IMR-90 (cell line): ENCODE data around the gene ANO1. TPM values are rescaled to one million over a fixed set of nuclear protein-coding genes. Genes with fewer than 3 reads are reported as not detected.

Experiments
- ATAC-seq: fragments of 200-7000 bp; cut with Tn5 transposase; 2 replicates; pipeline ENCODE4 v1.9.1; 2020; ENCODE audit warnings: low read depth, mild to moderate bottlenecking, moderate library complexity
- BruUV-seq: library from RNA; stranded (reverse); fragments of 400-500 nt; replicated peaks from 2 replicates; lab custom pipeline; 2021; lab: Mats Ljungman, UMichigan
- CTCF ChIA-PET: fragments of 300-600 bp; formaldehyde crosslinking; extraction: SDS; loops from one replicate; lab custom pipeline; 2021; ENCODE audit warnings: antibody characterized with exemption; lab: Yijun Ruan, JAX
- POLR2A ChIA-PET: fragments of 300-600 bp; sonication (Branson Sonifier 250); formaldehyde crosslinking; loops from one replicate; lab custom pipeline; 2022; ENCODE audit warnings: antibody characterized with exemption; ENCODE audit not compliant: unreplicated experiment; lab: Charles Lee
- DNase-seq: peaks from one replicate; pipeline ENCODE4 v3.0.0; 2013
- H2AFZ ChIP-seq: replicated peaks from 2 replicates; pipeline ENCODE3; 2013; ENCODE audit warnings: low read length, mild to moderate bottlenecking; ENCODE audit not compliant: poor library complexity
- H2AK5ac ChIP-seq: 2 replicates; pipeline ENCODE4 v1.6.1; 2013; ENCODE audit warnings: low read depth, low read length, inconsistent platforms
- H2AK9ac ChIP-seq: replicated peaks from 2 replicates; pipeline ENCODE3; 2013; ENCODE audit warnings: mild to moderate bottlenecking, low read depth, low read length, moderate library complexity; ENCODE audit not compliant: poor library complexity
- H2BK120ac ChIP-seq: 2 replicates; pipeline ENCODE4 v1.6.1; 2013; ENCODE audit warnings: low read depth, low read length, inconsistent platforms
- H2BK15ac ChIP-seq: 3 replicates; pipeline ENCODE4 v1.6.1; 2013; ENCODE audit warnings: low read depth, low read length, inconsistent platforms
- H2BK20ac ChIP-seq: 2 replicates; pipeline ENCODE4 v1.6.1; 2013; ENCODE audit warnings: low read depth, mild to moderate bottlenecking, inconsistent platforms, low read length, moderate library complexity
- H2BK5ac ChIP-seq: 2 replicates; pipeline ENCODE4 v1.6.1; 2013; ENCODE audit warnings: mild to moderate bottlenecking, low read depth, low read length, inconsistent platforms; ENCODE audit not compliant: poor library complexity, severe bottlenecking
- H3K14ac ChIP-seq: replicated peaks from 2 replicates; pipeline ENCODE4 v1.6.1; 2013; ENCODE audit warnings: low read depth, low read length, inconsistent platforms
- H3K18ac ChIP-seq: 2 replicates; pipeline ENCODE4 v1.6.1; 2013; ENCODE audit warnings: low read depth, low read length, control low read depth
- H3K23ac ChIP-seq: 2 replicates; pipeline ENCODE4 v1.6.1; 2013; ENCODE audit warnings: low read depth, low read length, inconsistent platforms
- H3K27ac ChIP-seq: 2 replicates; pipeline ENCODE4 v1.5.1; 2013; ENCODE audit warnings: mild to moderate bottlenecking, control low read depth, low read length; ENCODE audit not compliant: insufficient read depth
- H3K27me3 ChIP-seq: 2 replicates; pipeline ENCODE4 v1.6.1; 2013; ENCODE audit warnings: low read length; ENCODE audit not compliant: control insufficient read depth, insufficient read depth
- H3K36me3 ChIP-seq: 2 replicates; pipeline ENCODE4 v1.6.1; 2013; ENCODE audit warnings: low read length, mixed read lengths; ENCODE audit not compliant: control insufficient read depth, insufficient read depth
- H3K4ac ChIP-seq: 2 replicates; pipeline ENCODE4 v1.6.1; 2013; ENCODE audit warnings: low read depth, low read length, inconsistent platforms
- H3K4me1 ChIP-seq: 2 replicates; pipeline ENCODE4 v1.6.1; 2013; ENCODE audit warnings: low read length, mixed read lengths; ENCODE audit not compliant: control insufficient read depth, insufficient read depth
- H3K4me2 ChIP-seq: 2 replicates; pipeline ENCODE4 v1.6.1; 2013; ENCODE audit warnings: low read depth, mild to moderate bottlenecking, control low read depth, low read length, moderate library complexity
- H3K4me3 ChIP-seq: 2 replicates; pipeline ENCODE4 v1.5.1; 2013; ENCODE audit warnings: low read depth, mild to moderate bottlenecking, control low read depth, low read length, moderate library complexity; ENCODE audit not compliant: insufficient read depth
- H3K56ac ChIP-seq: 2 replicates; pipeline ENCODE4 v1.6.1; 2013; ENCODE audit warnings: low read length, inconsistent platforms; ENCODE audit not compliant: insufficient read depth; ENCODE audit errors: extremely low read depth
- H3K79me1 ChIP-seq, 2 experiments: 2 replicates each; pipeline ENCODE4 v1.6.1; 2013; ENCODE audit warnings: low read length in 2 of 2, inconsistent platforms in 1 of 2, low read depth in 1 of 2
- H3K9ac ChIP-seq: 2 replicates; pipeline ENCODE4 v1.6.1; 2013; ENCODE audit warnings: low read depth, low read length, control low read depth
- H3K9me1 ChIP-seq: 2 replicates; pipeline ENCODE4 v1.6.1; 2013; ENCODE audit warnings: low read length, inconsistent platforms; ENCODE audit not compliant: insufficient read depth
- H3K9me3 ChIP-seq: 2 replicates; pipeline ENCODE4 v1.6.1; 2013; ENCODE audit warnings: low read length; ENCODE audit not compliant: control insufficient read depth, insufficient read depth
- H4K20me1 ChIP-seq: 2 replicates; pipeline ENCODE4 v1.6.1; 2013; ENCODE audit warnings: low read length, inconsistent platforms; ENCODE audit not compliant: insufficient read depth
- H4K5ac ChIP-seq: 2 replicates; pipeline ENCODE4 v1.6.1; 2013; ENCODE audit warnings: mild to moderate bottlenecking, low read depth, low read length, control low read depth
- H4K8ac ChIP-seq, 2 experiments: 2 replicates each; pipeline ENCODE4 v1.6.1; 2013; ENCODE audit warnings: low read depth in 2 of 2, low read length in 2 of 2, control low read depth in 1 of 2, inconsistent platforms in 1 of 2
- H4K91ac ChIP-seq: 2 replicates; pipeline ENCODE4 v1.6.1; 2013; ENCODE audit warnings: low read depth, low read length, inconsistent platforms; ENCODE audit not compliant: insufficient read depth
- BHLHE40 ChIP-seq: fragments of 150-350 bp; IDR thresholded peaks from 2 replicates; pipeline ENCODE4 v1.6.1; 2016; ENCODE audit warnings: mild to moderate bottlenecking, low read depth, low read length
- CHD1 ChIP-seq: IDR thresholded peaks from 2 replicates; pipeline ENCODE4 v1.6.1; 2012; ENCODE audit warnings: low read depth, low read length, improper control_type of control experiment
- MAZ ChIP-seq: IDR thresholded peaks from 2 replicates; pipeline ENCODE4 v1.6.1; 2012; ENCODE audit warnings: low read depth, mild to moderate bottlenecking, low read length, improper control_type of control experiment, moderate library complexity, borderline replicate concordance
- MXI1 ChIP-seq: IDR thresholded peaks from 2 replicates; pipeline ENCODE4 v1.6.1; 2012; ENCODE audit warnings: low read depth, mild to moderate bottlenecking, low read length, moderate library complexity, borderline replicate concordance
- POLR2A ChIP-seq: IDR thresholded peaks from 2 replicates; pipeline ENCODE4 v1.6.1; 2012; ENCODE audit warnings: mild to moderate bottlenecking, low read depth, low read length
- RAD21 ChIP-seq: IDR thresholded peaks from 2 replicates; pipeline ENCODE4 v1.6.1; 2012; ENCODE audit warnings: low read length, improper control_type of control experiment
- RCOR1 ChIP-seq: IDR thresholded peaks from 2 replicates; pipeline ENCODE4 v1.6.1; 2012; ENCODE audit warnings: mild to moderate bottlenecking, low read length, improper control_type of control experiment; ENCODE audit not compliant: insufficient replicate concordance
- RFX5 ChIP-seq: IDR thresholded peaks from 2 replicates; pipeline ENCODE4 v1.8.0; 2012; ENCODE audit warnings: low read depth, mild to moderate bottlenecking, low read length, moderate library complexity
- SMC3 ChIP-seq: fragments of 150-350 bp; IDR thresholded peaks from 2 replicates; pipeline ENCODE4 v1.6.1; 2016; ENCODE audit warnings: low read depth, mild to moderate bottlenecking, antibody characterized with exemption, low read length, moderate library complexity
- WGBS, 2 experiments: methylation state at CpG; one replicate each; pipeline versions ENCODE4 v1.1.5 to v1.1.7; 2013; ENCODE audit warnings: missing lambda C conversion rate in 2 of 2; ENCODE audit not compliant: insufficient read length in 1 of 2; ENCODE audit errors: extremely low coverage in 2 of 2; 5-methylcytosine and 5-hydroxymethylcytosine counted together
- dilution Hi-C: fragments of 300-500 bp; cut with HindIII; formaldehyde crosslinking; loops from one replicate; pipeline ENCODE4 v1.14.3; 2018; ENCODE audit warnings: low sequenced_read_pairs; ENCODE audit not compliant: unreplicated experiment
- in situ Hi-C: fragments of 300-500 bp; cut with MboI; formaldehyde crosslinking; loops from 3 replicates; pipeline ENCODE4 v1.14.3; 2019; ENCODE audit warnings: low sequenced_read_pairs, inconsistent platforms, mixed read lengths
- intact Hi-C: fragments of 100-400 bp; cut with micrococcal nuclease; formaldehyde crosslinking; loops from 2 replicates; pipeline ENCODE4 v1.10.0; 2022
- polyA plus RNA-seq, 3 experiments: library from polyadenylated mRNA; depleted of rRNA; stranded (reverse); fragments of >200 nt; gene quantifications; 2 replicates each; pipeline ENCODE4 v1.2.3, GENCODE V29; 2012; ENCODE audit warnings: low replicate concordance in 1 of 3
- total RNA-seq: library from RNA; depleted of rRNA; stranded (reverse); fragments of >200 nt; gene quantifications from 2 replicates; pipeline ENCODE4 v1.2.3, GENCODE V29; 2012
- TF ChIP-seq, protein P1 (sequence below): fragments of 150-350 bp; IDR thresholded peaks from 2 replicates; pipeline ENCODE4 v1.6.1; 2017; ENCODE audit warnings: mild to moderate bottlenecking, antibody characterized with exemption, low read length, low read depth
- TF ChIP-seq, protein P2 (sequence below): fragments of 150-350 bp; IDR thresholded peaks from 2 replicates; pipeline ENCODE4 v1.6.1; 2016; ENCODE audit warnings: low read depth, mild to moderate bottlenecking, low read length, moderate library complexity, borderline replicate concordance

ANO1 gene
- total and polyA plus RNA-seq, 2 of the 4 experiments (the other 2 are of a cell fraction): 4.1 to 10.7 TPM

DNA sequence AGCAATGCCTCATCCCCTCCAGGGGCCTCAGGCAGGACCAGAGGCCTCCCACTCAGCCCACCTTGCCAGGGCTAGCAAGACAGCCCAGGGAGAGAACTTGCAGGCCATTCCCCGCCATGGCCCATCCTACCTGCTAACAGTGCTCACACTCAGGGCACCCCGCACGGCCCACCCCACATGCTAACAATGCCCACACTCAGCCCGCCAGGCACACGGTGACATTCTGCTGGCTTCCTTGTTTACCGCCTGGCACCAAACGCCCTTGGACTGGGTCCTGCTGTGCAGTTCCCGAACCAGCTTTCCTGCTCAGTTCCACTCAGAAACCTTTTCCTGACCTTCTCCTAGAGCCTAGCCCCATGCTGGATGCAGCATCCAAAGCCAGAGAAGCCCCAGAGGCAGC lies 91.5 kb downstream of the ANO1 start:
- Histone ChIP-seq H3K18ac (no peak overlapping the region), H2BK5ac (no peak overlapping the region), H3K4ac (no peak overlapping the region), H3K27me3 (no peaks in the 10 kb centered on the region), H4K8ac (no peak overlapping the region), H4K91ac (no peak overlapping the region), H2AFZ (no peak overlapping the region), H2AK5ac (no peak overlapping the region), H3K27ac (no peak overlapping the region), H3K4me2 (no peak overlapping the region), H4K20me1 (no peaks in the 10 kb centered on the region), H3K23ac (no peak overlapping the region), H3K4me3 (no peak overlapping the region), H3K36me3 (peaks cover 23% of the 10 kb centered on the region; the same call in 1 of the 2 replicates), H2AK9ac (no peak overlapping the region), H3K9me1 (no peaks in the 10 kb centered on the region), H3K56ac (no peak overlapping the region), H3K9me3 (no peaks in the 10 kb centered on the region), H2BK120ac (no peak overlapping the region), H3K4me1 (no peaks in the 10 kb centered on the region), H3K14ac (no peak overlapping the region), H4K5ac (no peak overlapping the region), H3K9ac (no peak overlapping the region), H2BK20ac (no peak overlapping the region), H3K79me1 (no peaks in the 10 kb centered on the region), H2BK15ac (no peak overlapping the region)
- ATAC-seq (no peak), DNase-seq (no peak)
- no TSS peak for BruUV-seq
- in situ Hi-C loops (no loop called here), dilution Hi-C loops (loop anchor here (25.0 kb wide), 1 partner anchor 257 kb away; no protein-coding TSS in a partner anchor), intact Hi-C loops (no loop called here)
- 92% methylated on average over 5 of the region's 8 CpGs; no CpG with 5 or more reads in 1 of the 2 experiments for WGBS, 2 experiments
- ChIA-PET POLR2A (no interaction called here), CTCF (no interaction called here)
- TF ChIP-seq POLR2A (no peak), BHLHE40 (no peak), RCOR1 (no peak), SMC3 (no peak), RFX5 (no peak), CHD1 (no peak), MAZ (no peak), MXI1 (no peak), RAD21 (no peak)
- TF ChIP-seq, protein P1, sequence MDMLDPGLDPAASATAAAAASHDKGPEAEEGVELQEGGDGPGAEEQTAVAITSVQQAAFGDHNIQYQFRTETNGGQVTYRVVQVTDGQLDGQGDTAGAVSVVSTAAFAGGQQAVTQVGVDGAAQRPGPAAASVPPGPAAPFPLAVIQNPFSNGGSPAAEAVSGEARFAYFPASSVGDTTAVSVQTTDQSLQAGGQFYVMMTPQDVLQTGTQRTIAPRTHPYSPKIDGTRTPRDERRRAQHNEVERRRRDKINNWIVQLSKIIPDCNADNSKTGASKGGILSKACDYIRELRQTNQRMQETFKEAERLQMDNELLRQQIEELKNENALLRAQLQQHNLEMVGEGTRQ: no peak
- TF ChIP-seq, protein P2, sequence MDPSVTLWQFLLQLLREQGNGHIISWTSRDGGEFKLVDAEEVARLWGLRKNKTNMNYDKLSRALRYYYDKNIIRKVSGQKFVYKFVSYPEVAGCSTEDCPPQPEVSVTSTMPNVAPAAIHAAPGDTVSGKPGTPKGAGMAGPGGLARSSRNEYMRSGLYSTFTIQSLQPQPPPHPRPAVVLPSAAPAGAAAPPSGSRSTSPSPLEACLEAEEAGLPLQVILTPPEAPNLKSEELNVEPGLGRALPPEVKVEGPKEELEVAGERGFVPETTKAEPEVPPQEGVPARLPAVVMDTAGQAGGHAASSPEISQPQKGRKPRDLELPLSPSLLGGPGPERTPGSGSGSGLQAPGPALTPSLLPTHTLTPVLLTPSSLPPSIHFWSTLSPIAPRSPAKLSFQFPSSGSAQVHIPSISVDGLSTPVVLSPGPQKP: no peak
